Adrenal gland (tissue), 12 donors: ENCODE measurements around the gene DTL. TPM values are rescaled to one million over a fixed set of nuclear protein-coding genes. Genes with fewer than 3 reads are reported as not detected.

ENCODE experiments used
- DNase-seq, 7 donors: peaks; one replicate each; pipeline ENCODE4 v3.0.0-alpha.2; 2019 to 2020
- H3K27ac ChIP-seq, 5 donors: fragments of 200-600 bp; sonication (generic) in 4 of 5; 1 replicate in 3 of 5; 2 replicates in 2 of 5; pipeline versions ENCODE4 v1.5.1 to v1.8.0; 2016 to 2020; ENCODE audit warnings: mild to moderate bottlenecking in 1 of 5
- H3K27me3 ChIP-seq: fragments of 200-600 bp; 2 replicates; pipeline ENCODE4 v1.8.0; 2021
- H3K36me3 ChIP-seq, 2 donors: fragments of 200-600 bp; replicated peaks in 1 of 2; 1 replicate in 1 of 2; 2 replicates in 1 of 2; pipeline versions ENCODE4 v1.5.1 to v1.8.0; 2018 to 2022
- H3K4me1 ChIP-seq, 2 donors: fragments of 200-600 bp; replicated peaks in 1 of 2; 1 replicate in 1 of 2; 2 replicates in 1 of 2; pipeline versions ENCODE4 v1.5.1 to v1.8.0; 2018 to 2021
- H3K4me3 ChIP-seq, 4 donors: fragments of 200-600 bp; sonication (generic) in 3 of 4; one replicate each; pipeline ENCODE4 v1.5.1; 2016 to 2018
- H3K9me3 ChIP-seq, 3 donors: fragments of 200-600 bp; sonication (generic) in 1 of 3; replicated peaks in 1 of 3; 1 replicate in 2 of 3; 2 replicates in 1 of 3; pipeline versions ENCODE4 v1.5.1 to v1.8.0; 2016 to 2021
- POLR2A ChIP-seq, 2 donors: fragments of 450-650 bp; IDR thresholded peaks; one replicate each; pipeline ENCODE4 v1.6.1; 2017; ENCODE audit warnings: antibody characterized with exemption in 2 of 2, mild to moderate bottlenecking in 2 of 2, moderate library complexity in 1 of 2
- WGBS, 4 donors: extraction: QIAGEN DNeasy Blood & Tissue Kit in 2 of 4; methylation state at CpG; one replicate each; pipeline versions ENCODE4 v1.1.5 to v1.1.7; 2013 to 2017; 5-methylcytosine and 5-hydroxymethylcytosine counted together
- intact Hi-C, 2 donors: fragments of 100-400 bp; cut with DNase I; formaldehyde crosslinking; loops; one replicate each; pipeline versions ENCODE4 v1.14.1 to v1.15.0; 2022 to 2023
- polyA plus RNA-seq, 3 donors: library from polyadenylated mRNA; stranded (reverse); fragments of 200-250 nt in 2 of 3; fragments of 350-450 nt in 1 of 3; fragmentation: Illumina TruSeq in 1 of 3; extraction: RNeasy Lipid Tissue Mini Kit (QIAGEN cat#74804) in 1 of 3; gene quantifications; one replicate each; pipeline ENCODE4 v1.2.3, GENCODE V29; 2013 to 2014
- total RNA-seq, 9 donors: library from RNA; depleted of rRNA in 4 of 9; stranded (reverse); fragments of >200 nt in 4 of 9; fragments of 120-200 nt in 1 of 9; fragmentation: NEBNext Ultra II Directional in 1 of 9; extraction: Animal tissue kit (Norgen Biotek cat#: 25700) in 1 of 9; gene quantifications; one replicate each; pipeline versions ENCODE4 v1.1.0 to v1.2.4, GENCODE V29; 2013 to 2023
- TF ChIP-seq, protein P1 (sequence below), 6 experiments: fragments of 450-650 bp in 4 of 6; fragments of 200-600 bp in 2 of 6; sonication (generic) in 1 of 6; IDR thresholded peaks; 1 replicate in 5 of 6; 2 replicates in 1 of 6; pipeline versions ENCODE4 v1.5.1 to v1.8.0; 2016 to 2021; ENCODE audit warnings: antibody characterized with exemption in 6 of 6, mild to moderate bottlenecking in 2 of 6, moderate library complexity in 1 of 6
- donor health status: healthy with polysubstance abuse.
- donor health status: Bipolar disorder and iron deficiency.
- donor health status: DM: yes; HTN: yes; CAD: no.
- donor health status: DM: no; HTN: no; CAD: no.
- donor health status: DM: no; HTN: no; CAD: no.
- donor health status: DM: yes; HTN: yes; CAD: no.

Gene DTL
- total and polyA plus RNA-seq, 12 donors, result 0.06 to 11.4 (median 0.66) TPM

- Histone ChIP-seq H3K9me3 (no peaks in the 10 kb centered on the region), H3K27me3 (no peaks in the 10 kb centered on the region), H3K36me3 (no peaks in the 10 kb centered on the region), H3K4me3 (no peak overlapping the region), H3K27ac (no peak overlapping the region), H3K4me1 (no peaks in the 10 kb centered on the region)
- intact Hi-C loops, result no loop called here
- no peak for TF ChIP-seq POLR2A (IDR thresholded peaks at IDR 0.05)
- TF ChIP-seq, protein P1, sequence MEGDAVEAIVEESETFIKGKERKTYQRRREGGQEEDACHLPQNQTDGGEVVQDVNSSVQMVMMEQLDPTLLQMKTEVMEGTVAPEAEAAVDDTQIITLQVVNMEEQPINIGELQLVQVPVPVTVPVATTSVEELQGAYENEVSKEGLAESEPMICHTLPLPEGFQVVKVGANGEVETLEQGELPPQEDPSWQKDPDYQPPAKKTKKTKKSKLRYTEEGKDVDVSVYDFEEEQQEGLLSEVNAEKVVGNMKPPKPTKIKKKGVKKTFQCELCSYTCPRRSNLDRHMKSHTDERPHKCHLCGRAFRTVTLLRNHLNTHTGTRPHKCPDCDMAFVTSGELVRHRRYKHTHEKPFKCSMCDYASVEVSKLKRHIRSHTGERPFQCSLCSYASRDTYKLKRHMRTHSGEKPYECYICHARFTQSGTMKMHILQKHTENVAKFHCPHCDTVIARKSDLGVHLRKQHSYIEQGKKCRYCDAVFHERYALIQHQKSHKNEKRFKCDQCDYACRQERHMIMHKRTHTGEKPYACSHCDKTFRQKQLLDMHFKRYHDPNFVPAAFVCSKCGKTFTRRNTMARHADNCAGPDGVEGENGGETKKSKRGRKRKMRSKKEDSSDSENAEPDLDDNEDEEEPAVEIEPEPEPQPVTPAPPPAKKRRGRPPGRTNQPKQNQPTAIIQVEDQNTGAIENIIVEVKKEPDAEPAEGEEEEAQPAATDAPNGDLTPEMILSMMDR (IDR thresholded peaks at IDR 0.05), result no peak
- 88 to 92% (median 90%) methylated on average over 3 of the region's 3 CpGs for WGBS, 4 donors
- DNase-seq, result no peak
These were observed 71.9 kb downstream of the DTL start for GRCh38 chr1:212107481-212107880.

DNA sequence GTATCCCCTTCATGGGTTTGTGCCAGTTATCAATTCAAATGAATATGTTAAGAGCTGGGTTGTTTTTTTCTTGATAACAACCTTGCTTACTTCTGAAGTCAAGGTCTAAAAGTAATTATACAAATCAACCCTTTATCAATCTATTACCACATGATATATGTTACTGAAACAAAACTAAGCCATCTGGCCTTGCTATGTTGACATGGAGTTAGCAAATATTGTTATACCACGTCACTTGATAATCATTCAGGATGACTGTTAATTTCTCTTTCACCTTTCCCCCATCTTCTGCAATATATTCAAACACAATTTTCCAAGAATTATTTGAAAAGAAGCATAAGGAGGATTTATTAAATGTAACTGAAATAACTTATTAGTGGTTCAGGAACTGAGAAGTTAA, 72.6 kb downstream of the DTL start:
- Histone ChIP-seq H3K4me1 (no peaks in the 10 kb centered on the region), H3K4me3 (no peak overlapping the region), H3K27me3 (no peaks in the 10 kb centered on the region), H3K36me3 (no peaks in the 10 kb centered on the region), H3K9me3 (no peaks in the 10 kb centered on the region), H3K27ac (no peak overlapping the region)
- WGBS, 4 donors, result 81 to 89% (median 83%) methylated on average over 1 of the region's 1 CpG
- intact Hi-C loops, result no loop called here
- DNase-seq, result no peak
- TF ChIP-seq, protein P1 (IDR thresholded peaks at IDR 0.05), result no peak
- no peak for TF ChIP-seq POLR2A (IDR thresholded peaks at IDR 0.05)

DNA sequence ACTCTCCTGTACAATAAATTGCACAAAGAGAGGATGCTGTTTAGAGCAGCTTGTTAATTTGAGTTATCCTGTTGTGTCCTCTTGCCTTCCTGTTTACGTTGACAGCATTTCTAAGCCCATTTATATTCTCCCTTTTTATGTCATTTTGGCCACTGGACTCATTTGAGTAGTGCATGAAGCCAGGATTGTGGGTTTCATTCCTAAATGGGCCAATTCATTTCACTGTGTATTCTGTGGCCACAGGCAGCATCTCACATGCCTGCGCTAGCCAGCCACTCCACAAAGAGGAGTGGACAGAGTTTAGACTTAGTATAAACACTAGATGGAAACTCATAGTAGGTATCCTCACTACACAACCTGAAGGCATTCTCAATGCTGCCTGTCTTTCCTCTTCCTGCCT, 73.4 kb downstream of the DTL start:
- Histone ChIP-seq H3K4me3 (no peak overlapping the region), H3K27me3 (no peaks in the 10 kb centered on the region), H3K4me1 (no peaks in the 10 kb centered on the region), H3K36me3 (no peaks in the 10 kb centered on the region), H3K9me3 (no peaks in the 10 kb centered on the region), H3K27ac (no peak overlapping the region)
- 87 to 92% (median 90%) methylated on average over 2 of the region's 2 CpGs for WGBS, 4 donors
- TF ChIP-seq, protein P1 (IDR thresholded peaks at IDR 0.05), result no peak
- TF ChIP-seq POLR2A (IDR thresholded peaks at IDR 0.05), result no peak
- intact Hi-C loops, result no loop called here
- DNase-seq, result no peak

GRCh38 chr1:212109728-212110127, 74.2 kb downstream of the DTL start:
- intact Hi-C loops, result no loop called here
- DNase-seq, result no peak
- H3K4me3 ChIP-seq, result no peak overlapping the region
- no peaks in the 10 kb centered on the region for H3K9me3 ChIP-seq
- H3K4me1 ChIP-seq, result no peaks in the 10 kb centered on the region
- no peak for TF ChIP-seq POLR2A (IDR thresholded peaks at IDR 0.05)
- TF ChIP-seq, protein P1 (IDR thresholded peaks at IDR 0.05), result no peak
- no peaks in the 10 kb centered on the region for H3K27me3 ChIP-seq
- 70 to 80% (median 73%) methylated on average over 6 of the region's 6 CpGs for WGBS, 4 donors
- H3K36me3 ChIP-seq, result no peaks in the 10 kb centered on the region
- H3K27ac ChIP-seq, result no peak overlapping the region
